ENCODE data around the gene NR3C2.

NR3C2 gene

DNA sequence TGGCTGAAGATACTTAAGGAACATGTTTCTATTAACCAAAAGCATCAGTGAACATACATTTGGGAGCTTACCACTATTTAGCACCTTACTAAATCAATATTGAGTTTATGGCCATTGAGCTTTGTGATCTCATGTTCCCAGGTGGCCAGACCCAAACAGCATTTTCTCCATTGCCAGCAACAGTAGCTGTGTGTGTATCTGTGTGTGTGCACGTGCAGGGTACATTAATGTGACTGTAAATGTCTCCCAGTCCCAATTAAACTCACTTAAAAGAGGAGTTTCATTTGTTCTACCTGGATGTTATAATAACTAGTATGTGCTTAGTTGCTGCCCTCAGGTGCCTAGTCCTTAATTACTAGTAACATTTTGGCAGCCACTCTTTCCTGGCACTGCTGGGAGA lies 282.4 kb downstream of the NR3C2 start:
- H3K9me3 ChIP-seq (replicated peaks; ENCODE audit: insufficient read depth, low read length): no peaks in the 10 kb centered on the region
- no peaks in the 10 kb centered on the region for H3K9me2 ChIP-seq (replicated peaks; ENCODE audit: insufficient read depth, low read length)
- H3K4me3 ChIP-seq (ENCODE audit: low read length): no peak overlapping the region
- H4K20me1 ChIP-seq (ENCODE audit: insufficient read depth, low read length): no peaks in the 10 kb centered on the region
- DNase-seq: no peak
- H3K27me3 ChIP-seq (replicated peaks; ENCODE audit: insufficient read depth, low read length): no peaks in the 10 kb centered on the region
- TF ChIP-seq, protein P1, sequence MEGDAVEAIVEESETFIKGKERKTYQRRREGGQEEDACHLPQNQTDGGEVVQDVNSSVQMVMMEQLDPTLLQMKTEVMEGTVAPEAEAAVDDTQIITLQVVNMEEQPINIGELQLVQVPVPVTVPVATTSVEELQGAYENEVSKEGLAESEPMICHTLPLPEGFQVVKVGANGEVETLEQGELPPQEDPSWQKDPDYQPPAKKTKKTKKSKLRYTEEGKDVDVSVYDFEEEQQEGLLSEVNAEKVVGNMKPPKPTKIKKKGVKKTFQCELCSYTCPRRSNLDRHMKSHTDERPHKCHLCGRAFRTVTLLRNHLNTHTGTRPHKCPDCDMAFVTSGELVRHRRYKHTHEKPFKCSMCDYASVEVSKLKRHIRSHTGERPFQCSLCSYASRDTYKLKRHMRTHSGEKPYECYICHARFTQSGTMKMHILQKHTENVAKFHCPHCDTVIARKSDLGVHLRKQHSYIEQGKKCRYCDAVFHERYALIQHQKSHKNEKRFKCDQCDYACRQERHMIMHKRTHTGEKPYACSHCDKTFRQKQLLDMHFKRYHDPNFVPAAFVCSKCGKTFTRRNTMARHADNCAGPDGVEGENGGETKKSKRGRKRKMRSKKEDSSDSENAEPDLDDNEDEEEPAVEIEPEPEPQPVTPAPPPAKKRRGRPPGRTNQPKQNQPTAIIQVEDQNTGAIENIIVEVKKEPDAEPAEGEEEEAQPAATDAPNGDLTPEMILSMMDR (IDR thresholded peaks at IDR 0.05; ENCODE audit: low read length): no peak
- TF ChIP-seq EZH2phosphoT487 (IDR thresholded peaks at IDR 0.05; ENCODE audit: low read length) (no peak), EZH2 (optimal IDR thresholded peaks at IDR 0.05; ENCODE audit: low read depth, low read length) (no peak)
- no peak overlapping the region for H3K9ac ChIP-seq (ENCODE audit: low read length)
- H3K4me1 ChIP-seq (ENCODE audit: low read length): no peaks in the 10 kb centered on the region
- H3K79me2 ChIP-seq (ENCODE audit: low read length): no peaks in the 10 kb centered on the region
- H3K27ac ChIP-seq (ENCODE audit: low read length): no peak overlapping the region
- H3K4me2 ChIP-seq (ENCODE audit: low read depth, low read length): no peak overlapping the region
- no peak overlapping the region for H2AFZ ChIP-seq (ENCODE audit: low read length)
- no peaks in the 10 kb centered on the region for H3F3A ChIP-seq (ENCODE audit: insufficient read depth, low read length)
- H3K36me3 ChIP-seq (replicated peaks; ENCODE audit: insufficient read depth, low read length): no peaks in the 10 kb centered on the region

DNA sequence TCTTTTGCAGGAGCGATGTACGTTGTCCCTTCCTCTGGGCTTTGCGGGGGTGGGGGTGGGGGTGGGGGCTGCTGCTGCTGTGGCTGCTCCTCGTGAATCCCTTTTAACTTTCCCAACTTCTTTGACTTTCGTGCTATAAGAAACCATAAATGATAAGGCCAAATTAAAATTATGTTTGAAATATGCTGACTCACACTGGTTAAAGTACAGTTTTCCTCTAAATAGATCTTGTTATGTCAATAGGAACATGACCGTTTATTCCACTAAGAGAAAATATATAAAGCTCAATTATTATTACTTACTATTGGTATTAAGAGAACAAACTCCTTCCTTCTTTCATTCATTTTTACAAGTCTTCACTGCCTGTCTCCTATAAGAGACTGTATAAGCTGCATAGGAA lies 287.4 kb downstream of the NR3C2 start:
- Histone ChIP-seq H3K9me2 (replicated peaks; ENCODE audit: insufficient read depth, low read length) (no peaks in the 10 kb centered on the region), H2AFZ (ENCODE audit: low read length) (no peak overlapping the region), H3K4me1 (ENCODE audit: low read length) (no peaks in the 10 kb centered on the region), H3K27ac (ENCODE audit: low read length) (no peak overlapping the region), H3K9me3 (replicated peaks; ENCODE audit: insufficient read depth, low read length) (no peaks in the 10 kb centered on the region), H4K20me1 (ENCODE audit: insufficient read depth, low read length) (no peaks in the 10 kb centered on the region), H3K27me3 (replicated peaks; ENCODE audit: insufficient read depth, low read length) (no peaks in the 10 kb centered on the region), H3K4me3 (ENCODE audit: low read length) (no peak overlapping the region), H3F3A (ENCODE audit: insufficient read depth, low read length) (no peaks in the 10 kb centered on the region), H3K4me2 (ENCODE audit: low read depth, low read length) (no peak overlapping the region), H3K79me2 (ENCODE audit: low read length) (no peaks in the 10 kb centered on the region), H3K9ac (ENCODE audit: low read length) (no peak overlapping the region), H3K36me3 (replicated peaks; ENCODE audit: insufficient read depth, low read length) (no peaks in the 10 kb centered on the region)
- DNase-seq: no peak
- TF ChIP-seq, protein P1 (IDR thresholded peaks at IDR 0.05; ENCODE audit: low read length): no peak
- no peak for TF ChIP-seq EZH2phosphoT487 (IDR thresholded peaks at IDR 0.05; ENCODE audit: low read length)
- no peak for TF ChIP-seq EZH2 (optimal IDR thresholded peaks at IDR 0.05; ENCODE audit: low read depth, low read length)

DNA sequence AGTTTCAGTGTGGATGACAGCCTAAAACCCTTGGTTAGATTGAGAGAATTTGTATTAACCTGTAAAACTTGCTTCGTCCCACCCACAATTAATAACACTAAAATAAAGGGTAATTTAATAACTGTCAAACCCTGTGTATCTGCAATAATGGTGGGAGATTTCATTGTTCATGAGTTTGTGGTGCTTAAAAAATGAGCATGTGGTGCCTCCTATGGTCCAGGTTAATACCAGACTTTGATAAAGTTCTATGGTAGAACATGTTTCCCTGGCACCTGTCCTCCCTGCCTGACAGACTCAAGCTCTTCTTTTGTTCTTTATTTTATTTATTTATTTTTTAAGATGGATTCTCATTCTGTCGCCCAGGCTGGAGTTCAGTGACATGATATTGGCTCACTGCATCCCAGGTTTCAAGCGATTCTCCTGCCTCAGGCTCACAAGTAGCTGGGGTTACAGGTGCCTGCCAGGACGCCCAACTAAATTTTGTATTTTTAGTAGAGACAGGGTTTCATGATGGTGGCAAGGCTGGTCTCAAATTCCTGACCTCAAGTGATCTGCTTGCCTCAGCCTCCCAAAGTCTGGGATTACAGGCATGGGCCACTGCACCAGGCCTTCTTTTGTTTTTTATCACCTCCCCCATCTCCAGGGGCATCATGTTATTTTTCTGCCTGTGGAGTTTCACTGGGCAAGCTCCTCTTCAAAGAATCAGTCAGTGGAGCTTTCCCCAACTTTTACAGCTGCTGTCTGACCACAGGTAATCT lies 289.2 kb downstream of the NR3C2 start:
- no peak overlapping the region for H3K9ac ChIP-seq (ENCODE audit: low read length)
- H3K27ac ChIP-seq (ENCODE audit: low read length): no peak overlapping the region
- H3K27me3 ChIP-seq (replicated peaks; ENCODE audit: insufficient read depth, low read length): no peaks in the 10 kb centered on the region
- no peak overlapping the region for H2AFZ ChIP-seq (ENCODE audit: low read length)
- no peaks in the 10 kb centered on the region for H3K4me1 ChIP-seq (ENCODE audit: low read length)
- no peaks in the 10 kb centered on the region for H3K9me2 ChIP-seq (replicated peaks; ENCODE audit: insufficient read depth, low read length)
- H3K4me3 ChIP-seq (ENCODE audit: low read length): no peak overlapping the region
- H3K79me2 ChIP-seq (ENCODE audit: low read length): no peaks in the 10 kb centered on the region
- no peaks in the 10 kb centered on the region for H4K20me1 ChIP-seq (ENCODE audit: insufficient read depth, low read length)
- no peaks in the 10 kb centered on the region for H3K36me3 ChIP-seq (replicated peaks; ENCODE audit: insufficient read depth, low read length)
- H3F3A ChIP-seq (ENCODE audit: insufficient read depth, low read length): no peaks in the 10 kb centered on the region
- no peak for DNase-seq
- H3K9me3 ChIP-seq (replicated peaks; ENCODE audit: insufficient read depth, low read length): no peaks in the 10 kb centered on the region
- H3K4me2 ChIP-seq (ENCODE audit: low read depth, low read length): no peak overlapping the region
- TF ChIP-seq, protein P1 (IDR thresholded peaks at IDR 0.05; ENCODE audit: low read length): no peak
- TF ChIP-seq EZH2phosphoT487 (IDR thresholded peaks at IDR 0.05; ENCODE audit: low read length) (no peak), EZH2 (optimal IDR thresholded peaks at IDR 0.05; ENCODE audit: low read depth, low read length) (no peak)
